Tibial artery (tissue), 4 donors: ENCODE results near the gene ATMIN.

Experiments used
- DNase-seq, 2 donors: peaks; one replicate each; pipeline ENCODE4 v3.0.0-alpha.2; 2019
- H3K27ac ChIP-seq, 2 donors: fragments of 200-600 bp; sonication (generic) in 1 of 2; 1 replicate in 1 of 2; 2 replicates in 1 of 2; pipeline ENCODE4 v1.5.1; 2018 to 2019; ENCODE audit warnings: mild to moderate bottlenecking in 1 of 2
- H3K27me3 ChIP-seq, 2 donors: fragments of 200-600 bp; sonication (generic) in 1 of 2; one replicate each; pipeline versions ENCODE4 v1.5.1 to v1.6.0; 2016 to 2019
- H3K36me3 ChIP-seq, 3 donors: fragments of 200-600 bp; sonication (generic) in 2 of 3; one replicate each; pipeline ENCODE4 v1.5.1; 2016 to 2019; ENCODE audit warnings: mild to moderate bottlenecking in 2 of 3
- H3K4me1 ChIP-seq, 4 donors: fragments of 200-600 bp; sonication (generic) in 2 of 4; 1 replicate in 3 of 4; 2 replicates in 1 of 4; pipeline ENCODE4 v1.5.1; 2016 to 2019
- H3K4me3 ChIP-seq, 2 donors: fragments of 200-600 bp; sonication (generic) in 1 of 2; 1 replicate in 1 of 2; 2 replicates in 1 of 2; pipeline ENCODE4 v1.5.1; 2018 to 2019; ENCODE audit warnings: mild to moderate bottlenecking in 2 of 2
- H3K9me3 ChIP-seq, 3 donors: fragments of 200-600 bp; sonication (generic) in 1 of 3; one replicate each; pipeline ENCODE4 v1.5.1; 2016 to 2019
- intact Hi-C: fragments of 100-400 bp; cut with DNase I; formaldehyde crosslinking; loops from one replicate; pipeline ENCODE4 v1.15.0; 2023; ENCODE audit warnings: low total_unique reads
- TF ChIP-seq, protein P1 (sequence below), 2 experiments: fragments of 200-600 bp in 1 of 2; fragments of 450-650 bp in 1 of 2; IDR thresholded peaks; one replicate each; pipeline ENCODE4 v1.5.1; 2017 to 2019; ENCODE audit warnings: antibody characterized with exemption in 2 of 2, mild to moderate bottlenecking in 1 of 2, moderate library complexity in 1 of 2

The ATMIN gene

DNA sequence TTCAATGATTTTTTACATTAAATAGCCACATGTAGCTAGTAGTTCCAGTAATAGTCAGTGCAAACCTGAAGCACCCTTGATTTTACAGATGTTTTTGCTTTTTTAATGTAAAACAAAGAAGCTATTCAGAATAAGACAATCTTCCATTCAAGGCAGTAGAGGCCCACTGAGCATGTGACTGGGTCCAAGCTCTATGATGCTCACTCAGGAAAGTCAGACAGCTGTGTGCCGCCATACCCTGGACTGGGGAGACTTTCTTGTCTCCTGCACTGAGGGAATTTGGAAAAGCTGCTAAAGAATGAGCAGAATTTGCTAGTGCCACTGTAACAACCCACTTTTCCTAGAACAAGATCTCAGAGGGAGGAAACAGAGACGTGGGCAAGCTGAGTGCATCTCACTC is 17.1 kb upstream of the ATMIN start:
- intact Hi-C loops: no loop called here
- Histone ChIP-seq H3K9me3 (no peaks in the 10 kb centered on the region), H3K27ac (no peak overlapping the region), H3K4me3 (no peak overlapping the region), H3K4me1 (no peaks in the 10 kb centered on the region), H3K36me3 (peaks cover 0 to 25% (median 4%) of the 10 kb centered on the region in 3 donors), H3K27me3 (no peaks in the 10 kb centered on the region)
- DNase-seq: no peak
- TF ChIP-seq, protein P1, sequence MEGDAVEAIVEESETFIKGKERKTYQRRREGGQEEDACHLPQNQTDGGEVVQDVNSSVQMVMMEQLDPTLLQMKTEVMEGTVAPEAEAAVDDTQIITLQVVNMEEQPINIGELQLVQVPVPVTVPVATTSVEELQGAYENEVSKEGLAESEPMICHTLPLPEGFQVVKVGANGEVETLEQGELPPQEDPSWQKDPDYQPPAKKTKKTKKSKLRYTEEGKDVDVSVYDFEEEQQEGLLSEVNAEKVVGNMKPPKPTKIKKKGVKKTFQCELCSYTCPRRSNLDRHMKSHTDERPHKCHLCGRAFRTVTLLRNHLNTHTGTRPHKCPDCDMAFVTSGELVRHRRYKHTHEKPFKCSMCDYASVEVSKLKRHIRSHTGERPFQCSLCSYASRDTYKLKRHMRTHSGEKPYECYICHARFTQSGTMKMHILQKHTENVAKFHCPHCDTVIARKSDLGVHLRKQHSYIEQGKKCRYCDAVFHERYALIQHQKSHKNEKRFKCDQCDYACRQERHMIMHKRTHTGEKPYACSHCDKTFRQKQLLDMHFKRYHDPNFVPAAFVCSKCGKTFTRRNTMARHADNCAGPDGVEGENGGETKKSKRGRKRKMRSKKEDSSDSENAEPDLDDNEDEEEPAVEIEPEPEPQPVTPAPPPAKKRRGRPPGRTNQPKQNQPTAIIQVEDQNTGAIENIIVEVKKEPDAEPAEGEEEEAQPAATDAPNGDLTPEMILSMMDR (IDR thresholded peaks at IDR 0.05): no peak

DNA sequence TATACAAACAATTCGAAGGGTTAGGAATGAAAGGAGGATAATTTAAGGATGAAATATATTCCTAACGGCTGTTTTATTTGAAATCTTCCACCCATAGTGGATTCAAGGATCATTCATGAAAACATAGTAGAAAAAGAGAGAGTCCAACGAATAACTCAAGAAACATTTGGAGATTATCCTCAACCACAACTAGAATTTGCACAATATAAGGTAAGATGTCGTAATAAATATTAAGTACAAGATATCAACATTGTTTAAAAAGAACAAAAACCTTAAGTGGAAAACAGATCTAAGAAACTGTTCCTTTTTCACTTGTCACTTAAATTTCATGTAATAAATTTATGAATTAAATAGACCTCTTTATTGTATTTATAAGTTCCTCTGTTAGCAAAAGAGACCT is 9.2 kb upstream of the ATMIN start:
- H3K36me3 ChIP-seq: no peaks in the 10 kb centered on the region
- no peak overlapping the region for H3K27ac ChIP-seq
- H3K4me1 ChIP-seq: no peaks in the 10 kb centered on the region
- DNase-seq: no peak
- no peaks in the 10 kb centered on the region for H3K27me3 ChIP-seq
- no peak overlapping the region for H3K4me3 ChIP-seq
- TF ChIP-seq, protein P1 (IDR thresholded peaks at IDR 0.05): no peak
- intact Hi-C loops: no loop called here
- H3K9me3 ChIP-seq: no peaks in the 10 kb centered on the region

DNA sequence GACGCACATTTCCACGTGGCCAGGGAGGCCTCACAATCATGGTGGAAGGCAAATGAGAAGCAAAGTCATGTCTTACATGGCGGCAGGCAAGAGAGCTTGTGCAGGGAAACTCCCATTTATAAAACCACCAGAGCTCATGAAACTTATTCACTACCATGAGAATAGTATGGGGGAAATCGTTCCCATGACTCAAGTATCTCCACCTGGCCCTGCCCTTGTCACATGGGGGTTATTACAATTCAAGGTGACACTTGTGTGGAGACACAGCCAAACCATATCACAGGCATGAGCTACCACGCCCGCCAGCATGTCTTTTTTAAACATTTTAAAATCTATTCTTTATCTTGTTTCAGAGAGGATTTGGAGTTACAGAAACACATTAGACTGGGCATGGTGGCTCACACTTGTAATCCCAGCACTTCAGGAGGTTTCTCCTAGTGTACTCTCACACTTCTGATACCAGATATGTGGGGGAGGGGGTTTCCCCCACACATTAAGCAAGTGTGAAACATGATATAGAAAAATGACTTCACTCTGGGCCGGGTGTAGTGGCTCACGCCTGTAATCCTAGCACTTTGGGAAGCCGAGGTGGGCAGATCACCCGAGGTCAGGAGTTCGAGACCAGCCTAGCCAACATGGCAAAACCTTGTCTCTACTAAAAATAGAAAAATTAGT is 5.6 kb upstream of the ATMIN start:
- DNase-seq: no peak
- TF ChIP-seq, protein P1 (IDR thresholded peaks at IDR 0.05): no peak
- H3K9me3 ChIP-seq: no peaks in the 10 kb centered on the region
- no peak overlapping the region for H3K27ac ChIP-seq
- H3K4me3 ChIP-seq: no peak overlapping the region
- H3K27me3 ChIP-seq: no peaks in the 10 kb centered on the region
- no peaks in the 10 kb centered on the region for H3K36me3 ChIP-seq
- no peaks in the 10 kb centered on the region for H3K4me1 ChIP-seq
- intact Hi-C loops: loop anchor here (10.0 kb wide), 1 partner anchor 55 kb away; no protein-coding TSS in a partner anchor

DNA sequence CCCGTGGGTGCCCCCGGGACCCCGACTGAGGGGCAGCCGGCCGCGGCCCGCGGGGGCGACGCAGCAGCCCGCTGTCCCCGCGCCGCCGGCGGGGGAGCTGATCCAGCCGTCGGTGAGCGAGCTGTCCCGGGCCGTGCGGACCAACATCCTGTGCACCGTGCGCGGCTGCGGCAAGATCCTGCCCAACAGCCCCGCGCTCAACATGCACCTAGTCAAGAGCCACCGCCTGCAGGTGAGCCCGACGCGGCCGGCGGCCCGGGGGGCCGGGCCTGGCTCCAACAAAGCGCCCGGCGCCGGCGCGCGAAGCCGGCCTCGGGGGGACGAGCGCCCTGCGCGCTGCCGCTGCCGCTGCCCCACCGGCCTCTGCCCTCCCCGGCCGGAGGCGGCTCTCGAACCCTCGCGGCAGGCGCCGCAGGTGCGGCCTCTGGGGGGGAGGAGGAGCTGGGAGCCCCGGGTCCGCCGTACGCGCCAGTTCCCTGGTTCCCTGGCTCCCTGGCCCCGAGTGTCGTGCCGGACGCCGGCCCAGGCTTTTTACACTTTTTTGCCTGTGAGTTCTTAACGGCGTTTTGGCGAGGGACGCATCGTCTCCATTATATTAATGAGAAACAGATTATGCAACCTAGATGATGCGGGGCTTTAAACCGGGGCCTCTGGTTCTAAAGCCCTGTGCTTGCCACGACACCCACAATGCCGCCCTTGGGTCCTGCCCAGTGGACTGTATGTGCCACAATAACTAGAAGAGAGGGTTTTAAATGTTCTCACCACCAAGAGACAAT is 521 bp downstream of the ATMIN start:
- DNase-seq: peak; percentile 23 to 66
- intact Hi-C loops: loop anchor here (10.0 kb wide), 1 partner anchor 49 kb away; no protein-coding TSS in a partner anchor
- Histone ChIP-seq H3K27me3 (no peaks in the 10 kb centered on the region), H3K27ac (peak overlapping the region; percentile 62 to 75), H3K9me3 (no peaks in the 10 kb centered on the region), H3K4me1 (peaks cover 0 to 34% (median 15%) of the 10 kb centered on the region in 4 donors), H3K36me3 (peaks cover under 1 to 14% (median 2%) of the 10 kb centered on the region in 3 donors), H3K4me3 (peak overlapping the region; percentile 70 to 84)
- TF ChIP-seq, protein P1 (IDR thresholded peaks at IDR 0.05): no peak

DNA sequence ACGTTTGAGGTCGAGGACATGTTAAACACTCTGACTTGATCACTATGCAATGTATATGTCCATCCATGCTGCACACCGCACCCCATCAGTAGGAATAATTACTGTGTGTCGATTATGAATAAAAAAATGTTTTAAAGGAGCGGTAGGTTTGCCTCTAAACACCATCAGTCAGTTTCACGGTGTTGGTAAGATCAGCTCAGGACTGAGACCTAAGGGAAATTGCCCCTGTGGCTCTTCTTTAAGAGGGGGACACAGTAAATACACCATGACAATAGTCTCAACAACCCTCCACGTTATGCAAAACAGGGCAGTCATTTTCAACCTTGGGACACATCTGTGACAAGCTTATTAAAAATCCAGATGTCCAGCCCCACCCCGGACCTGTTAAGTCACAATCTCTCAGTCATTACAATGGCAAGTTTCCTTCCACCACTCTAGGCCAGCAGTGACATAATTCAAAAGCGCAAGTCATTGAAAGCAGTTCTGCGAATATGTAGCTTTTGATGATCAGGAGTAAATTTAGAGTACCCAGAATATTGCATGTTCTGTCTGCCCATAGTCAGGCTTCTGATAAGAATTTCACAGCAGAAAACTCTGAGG is 1.2 kb downstream of the ATMIN start:
- H3K36me3 ChIP-seq: peaks cover 7 to 21% (median 8%) of the 10 kb centered on the region in 3 donors
- intact Hi-C loops: loop anchor here (10.0 kb wide), 1 partner anchor 48 kb away; no protein-coding TSS in a partner anchor
- TF ChIP-seq, protein P1 (IDR thresholded peaks at IDR 0.05): no peak
- no peaks in the 10 kb centered on the region for H3K9me3 ChIP-seq
- H3K27me3 ChIP-seq: no peaks in the 10 kb centered on the region
- peaks cover 0 to 34% (median 15%) of the 10 kb centered on the region in 4 donors for H3K4me1 ChIP-seq
- peak overlapping the region; percentile 70 to 84 for H3K4me3 ChIP-seq
- no peak for DNase-seq
- peak overlapping the region in 1 of 2 donors; percentile 62 for H3K27ac ChIP-seq
